KMS-11 (cell line): ENCODE measurements around the gene DIP2C.
"Not testable (repeated sequence)": the region's sequence is repeated elsewhere in the genome, so short reads cannot be mapped to it uniquely, and the experiment has no call there.

Source experiments
- H2AFZ ChIP-seq: fragments of 200-600 bp; sonication (generic); 2 replicates; pipeline ENCODE4 v1.6.1; 2016; ENCODE audit warnings: antibody characterized with exemption, mixed run types, low read depth
- H3K27ac ChIP-seq: fragments of 200-600 bp; sonication (generic); 2 replicates; pipeline ENCODE4 v1.6.1; 2016; ENCODE audit warnings: mild to moderate bottlenecking, mixed run types
- H3K27me3 ChIP-seq: fragments of 200-600 bp; sonication (generic); 2 replicates; pipeline ENCODE4 v1.6.1; 2017; ENCODE audit warnings: mild to moderate bottlenecking, low read depth, mixed run types, moderate library complexity; ENCODE audit not compliant: insufficient read depth
- H3K36me3 ChIP-seq: fragments of 200-600 bp; sonication (generic); 2 replicates; pipeline ENCODE4 v1.6.1; 2017; ENCODE audit warnings: mild to moderate bottlenecking, mixed run types; ENCODE audit not compliant: insufficient read depth
- H3K4me1 ChIP-seq: fragments of 200-600 bp; sonication (generic); 2 replicates; pipeline ENCODE4 v1.6.1; 2016; ENCODE audit warnings: mild to moderate bottlenecking, low read depth, mixed run types; ENCODE audit not compliant: poor library complexity, severe bottlenecking
- H3K4me2 ChIP-seq: fragments of 200-600 bp; sonication (generic); 2 replicates; pipeline ENCODE4 v1.7.0; 2016; ENCODE audit warnings: mild to moderate bottlenecking, mixed run types
- H3K4me3 ChIP-seq: fragments of 200-600 bp; sonication (generic); IDR thresholded peaks from 2 replicates; pipeline ENCODE4 v1.6.1; 2017; ENCODE audit warnings: low read depth, low read length, mixed read lengths; ENCODE audit not compliant: insufficient read depth
- H3K79me2 ChIP-seq: fragments of 200-600 bp; sonication (generic); 2 replicates; pipeline ENCODE4 v1.6.1; 2016; ENCODE audit warnings: low read depth, mixed run types; ENCODE audit not compliant: insufficient read depth
- H3K9ac ChIP-seq: fragments of 200-600 bp; sonication (generic); 2 replicates; pipeline ENCODE4 v1.6.1; 2016; ENCODE audit warnings: mild to moderate bottlenecking, mixed run types
- H4K20me1 ChIP-seq: fragments of 200-600 bp; sonication (generic); 2 replicates; pipeline ENCODE4 v1.6.1; 2016; ENCODE audit warnings: mild to moderate bottlenecking, mixed run types; ENCODE audit not compliant: insufficient read depth
- TF ChIP-seq, protein P1 (sequence below): fragments of 200-600 bp; sonication (generic); conservative IDR thresholded peaks from 2 replicates; pipeline ENCODE4 v1.6.1; 2017; ENCODE audit warnings: low read depth, mild to moderate bottlenecking, antibody characterized with exemption, low read length, moderate library complexity, mixed read lengths

The DIP2C gene

DNA sequence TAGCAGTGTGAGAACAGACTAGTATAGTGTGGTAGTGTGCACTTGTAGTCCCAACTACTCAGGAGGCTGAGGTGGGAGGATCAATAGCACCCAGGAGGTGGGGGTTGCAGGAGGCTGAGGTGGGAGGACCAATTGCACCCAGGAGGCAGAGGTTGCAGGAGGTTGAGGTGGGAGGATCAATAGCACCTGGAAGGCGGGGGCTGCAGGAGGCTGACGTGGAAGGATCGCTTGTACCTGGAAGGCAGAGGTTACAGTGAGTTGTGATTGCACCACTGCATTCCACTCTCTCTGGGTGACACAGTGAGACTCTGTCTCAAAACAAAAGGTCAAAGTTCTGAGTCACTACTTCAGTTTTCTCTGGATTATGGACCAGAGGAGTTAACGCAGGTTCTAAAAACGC lies 22.6 kb upstream of the DIP2C start:
- H3K36me3 ChIP-seq, result no peaks in the 10 kb centered on the region
- H3K27ac ChIP-seq, result no peak overlapping the region
- H2AFZ ChIP-seq, result no peak overlapping the region
- H4K20me1 ChIP-seq, result no peaks in the 10 kb centered on the region
- TF ChIP-seq, protein P1, sequence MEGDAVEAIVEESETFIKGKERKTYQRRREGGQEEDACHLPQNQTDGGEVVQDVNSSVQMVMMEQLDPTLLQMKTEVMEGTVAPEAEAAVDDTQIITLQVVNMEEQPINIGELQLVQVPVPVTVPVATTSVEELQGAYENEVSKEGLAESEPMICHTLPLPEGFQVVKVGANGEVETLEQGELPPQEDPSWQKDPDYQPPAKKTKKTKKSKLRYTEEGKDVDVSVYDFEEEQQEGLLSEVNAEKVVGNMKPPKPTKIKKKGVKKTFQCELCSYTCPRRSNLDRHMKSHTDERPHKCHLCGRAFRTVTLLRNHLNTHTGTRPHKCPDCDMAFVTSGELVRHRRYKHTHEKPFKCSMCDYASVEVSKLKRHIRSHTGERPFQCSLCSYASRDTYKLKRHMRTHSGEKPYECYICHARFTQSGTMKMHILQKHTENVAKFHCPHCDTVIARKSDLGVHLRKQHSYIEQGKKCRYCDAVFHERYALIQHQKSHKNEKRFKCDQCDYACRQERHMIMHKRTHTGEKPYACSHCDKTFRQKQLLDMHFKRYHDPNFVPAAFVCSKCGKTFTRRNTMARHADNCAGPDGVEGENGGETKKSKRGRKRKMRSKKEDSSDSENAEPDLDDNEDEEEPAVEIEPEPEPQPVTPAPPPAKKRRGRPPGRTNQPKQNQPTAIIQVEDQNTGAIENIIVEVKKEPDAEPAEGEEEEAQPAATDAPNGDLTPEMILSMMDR, result no peak
- H3K27me3 ChIP-seq, result no peaks in the 10 kb centered on the region
- no peak overlapping the region for H3K4me3 ChIP-seq
- H3K4me2 ChIP-seq, result no peak overlapping the region
- no peaks in the 10 kb centered on the region for H3K79me2 ChIP-seq
- no peaks in the 10 kb centered on the region for H3K4me1 ChIP-seq
- no peak overlapping the region for H3K9ac ChIP-seq

DNA sequence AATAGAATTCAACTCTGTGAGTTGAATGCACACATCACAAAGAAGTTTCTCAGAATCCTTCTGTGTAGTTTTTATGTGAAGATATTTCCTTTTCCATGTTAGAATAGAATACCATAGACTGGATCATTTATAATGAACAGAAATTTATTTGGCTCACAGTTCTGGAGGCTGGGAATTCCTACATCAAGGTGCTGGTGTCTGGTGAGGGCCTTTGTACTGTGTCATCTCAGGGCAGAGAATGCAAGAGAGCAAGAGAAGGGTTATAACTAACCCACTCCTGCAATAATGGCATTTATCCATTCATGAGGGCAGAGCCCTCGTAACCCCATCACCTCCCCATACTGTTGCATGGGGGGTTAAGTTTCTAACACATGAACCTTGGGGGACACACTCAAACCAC lies 18.4 kb upstream of the DIP2C start:
- no peak overlapping the region for H3K9ac ChIP-seq
- TF ChIP-seq, protein P1, result no peak
- no peaks in the 10 kb centered on the region for H3K36me3 ChIP-seq
- no peaks in the 10 kb centered on the region for H3K27me3 ChIP-seq
- no peak overlapping the region for H3K4me3 ChIP-seq
- H3K4me2 ChIP-seq, result no peak overlapping the region
- H4K20me1 ChIP-seq, result no peaks in the 10 kb centered on the region
- no peaks in the 10 kb centered on the region for H3K4me1 ChIP-seq
- H3K27ac ChIP-seq, result no peak overlapping the region
- no peaks in the 10 kb centered on the region for H3K79me2 ChIP-seq
- no peak overlapping the region for H2AFZ ChIP-seq

DNA sequence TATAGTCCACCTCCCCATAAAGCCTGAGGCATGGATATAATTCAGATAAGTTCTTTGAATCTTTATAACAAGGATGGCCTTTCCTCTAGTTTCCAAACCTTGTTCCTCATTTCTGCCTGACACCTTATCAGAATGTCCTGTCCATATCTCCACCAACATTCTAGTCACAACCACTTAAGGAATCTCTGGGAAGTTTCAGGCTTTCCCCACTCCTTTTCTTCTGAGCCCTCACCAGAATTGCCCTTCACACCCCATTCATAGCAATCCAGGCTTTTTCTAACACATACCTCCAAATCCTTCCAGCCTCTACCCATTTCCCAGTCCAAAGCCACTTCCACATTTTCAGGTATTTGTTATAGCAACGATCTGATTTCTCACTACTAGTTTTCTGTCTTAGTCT lies 18.0 kb upstream of the DIP2C start:
- TF ChIP-seq, protein P1, result no peak
- Histone ChIP-seq H3K79me2 (no peaks in the 10 kb centered on the region), H3K27me3 (no peaks in the 10 kb centered on the region), H3K4me2 (no peak overlapping the region), H2AFZ (no peak overlapping the region), H3K27ac (no peak overlapping the region), H3K36me3 (no peaks in the 10 kb centered on the region), H3K9ac (no peak overlapping the region), H3K4me3 (no peak overlapping the region), H3K4me1 (no peaks in the 10 kb centered on the region), H4K20me1 (no peaks in the 10 kb centered on the region)

DNA sequence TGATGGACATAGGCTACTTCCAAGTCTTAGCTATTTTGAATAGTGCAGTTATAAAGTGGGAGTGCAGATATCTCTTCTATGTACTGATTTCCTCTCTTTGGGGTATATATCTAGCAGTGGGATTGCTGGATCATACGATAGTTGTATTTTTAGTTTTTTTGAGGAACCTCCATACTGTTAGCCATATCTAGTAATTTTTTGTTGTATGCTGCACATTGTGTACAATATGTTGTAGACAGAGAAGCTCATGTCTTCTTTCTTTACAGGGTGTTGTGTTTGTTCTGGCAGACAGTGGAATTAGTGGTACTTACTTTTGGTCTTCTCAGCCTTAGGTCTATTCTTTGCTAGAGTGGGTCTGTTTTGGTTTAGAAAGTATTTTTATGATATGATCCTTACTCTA lies 13.7 kb upstream of the DIP2C start:
- no peak overlapping the region for H2AFZ ChIP-seq
- no peaks in the 10 kb centered on the region for H3K36me3 ChIP-seq
- no peaks in the 10 kb centered on the region for H4K20me1 ChIP-seq
- no peaks in the 10 kb centered on the region for H3K4me1 ChIP-seq
- TF ChIP-seq, protein P1, result no peak
- H3K4me3 ChIP-seq, result no peak overlapping the region
- H3K79me2 ChIP-seq, result no peaks in the 10 kb centered on the region
- no peak overlapping the region for H3K27ac ChIP-seq
- no peak overlapping the region for H3K9ac ChIP-seq
- no peak overlapping the region for H3K4me2 ChIP-seq
- no peaks in the 10 kb centered on the region for H3K27me3 ChIP-seq

DNA sequence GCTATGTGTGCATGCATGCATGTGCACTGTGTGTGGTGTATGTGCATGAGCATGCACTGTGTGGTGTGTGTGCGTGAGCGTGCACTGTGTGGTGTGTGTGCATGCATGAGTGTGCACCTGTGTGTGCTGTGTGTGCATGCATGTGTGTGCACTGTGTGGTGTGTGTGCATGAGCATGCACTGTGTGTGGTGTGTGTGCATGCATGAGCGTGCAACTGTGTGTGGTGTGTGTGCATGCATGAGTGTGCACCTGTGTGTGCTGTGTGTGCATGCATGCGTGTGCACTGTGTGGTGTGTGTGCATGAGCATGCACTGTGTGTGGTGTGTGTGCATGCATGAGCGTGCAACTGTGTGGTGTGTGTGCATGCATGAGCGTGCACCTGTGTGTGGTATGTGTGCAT lies 10.7 kb upstream of the DIP2C start:
- H3K4me1 ChIP-seq, H3K4me3 ChIP-seq, H3K4me2 ChIP-seq, H3K9ac ChIP-seq, H3K27ac ChIP-seq, H3K27me3 ChIP-seq, H4K20me1 ChIP-seq, H2AFZ ChIP-seq, H3K36me3 ChIP-seq, H3K79me2 ChIP-seq: not testable (repeated sequence)
